ENCODE data around the gene RRP1. TPM values are rescaled to one million over a fixed set of nuclear protein-coding genes. Genes with fewer than 3 reads are reported as not detected.

RRP1 gene
- polyA plus RNA-seq, 1 of the 3 experiments (the other 2 are of a cell fraction): 22.7 TPM

GRCh38 chr21:43771698-43772424, 17.5 kb upstream of the RRP1 start:
- H2AFZ ChIP-seq (ENCODE audit: low read depth): no peak overlapping the region
- 91% methylated on average over 13 of the region's 13 CpGs for WGBS (ENCODE audit: low lambda C conversion rate)
- no peak for TF ChIP-seq RFX5 (IDR thresholded peaks at IDR 0.05; ENCODE audit: low read length)
- TF ChIP-seq TAF1 (IDR thresholded peaks at IDR 0.05; ENCODE audit: borderline replicate concordance, low read depth, low read length): no peak
- no peak for TF ChIP-seq JUND (IDR thresholded peaks at IDR 0.05)
- no peak for TF ChIP-seq FOXJ3 (CRISPR knock-in tag; IDR thresholded peaks at IDR 0.05)
- TF ChIP-seq MAX (IDR thresholded peaks at IDR 0.05; ENCODE audit: low read depth): no peak
- TF ChIP-seq RAD21 (IDR thresholded peaks at IDR 0.05; ENCODE audit: low read length): no peak
- no peak for TF ChIP-seq CTCF (IDR thresholded peaks at IDR 0.05)
- no peak for TF ChIP-seq ZBTB33 (IDR thresholded peaks at IDR 0.05; ENCODE audit: borderline replicate concordance, low read depth)
- no peak for TF ChIP-seq TCF12 (IDR thresholded peaks at IDR 0.05)
- TF ChIP-seq RCOR1 (IDR thresholded peaks at IDR 0.05; ENCODE audit: low read length): no peak
- no peak for TF ChIP-seq GABPA (IDR thresholded peaks at IDR 0.05; ENCODE audit: low read depth)
- no peak for TF ChIP-seq MXI1 (IDR thresholded peaks at IDR 0.05; ENCODE audit: low read depth, low read length)
- TF ChIP-seq ELF1 (IDR thresholded peaks at IDR 0.05): no peak
- no peak for TF ChIP-seq FOSL2 (IDR thresholded peaks at IDR 0.05; ENCODE audit: borderline replicate concordance, low read depth)
- no peak for DNase-seq
- H3K4me3 ChIP-seq (ENCODE audit: low read depth in 2 of 2, low read length in 1 of 2): no peak overlapping the region
- POLR2A ChIA-PET: interaction anchor here (0.6 to 0.8 kb wide), 2 partner anchors 43 to 939 kb away, joined by 3 to 4 read pairs; no protein-coding TSS in a partner anchor
- H3K4me1 ChIP-seq (ENCODE audit: control insufficient read depth in 1 of 2, insufficient read depth in 2 of 2, low read depth in 1 of 2, low read length in 1 of 2): peaks cover 0 to 11% of the 10 kb centered on the region in 2 experiments; a peak in 2 of 4 replicates
- H3K27me3 ChIP-seq (ENCODE audit: insufficient read depth): no peaks in the 10 kb centered on the region
- no peak overlapping the region for H3K27ac ChIP-seq (ENCODE audit: low read depth in 2 of 2, low read length in 1 of 2)
- no peaks in the 10 kb centered on the region for H4K20me1 ChIP-seq (ENCODE audit: insufficient read depth)
- no peak overlapping the region for H3K4me2 ChIP-seq
- no peak overlapping the region for H3K9ac ChIP-seq
- H3K9me2 ChIP-seq: no peaks in the 10 kb centered on the region
- CTCF ChIA-PET: interaction anchor here (1.0 to 1.4 kb wide), 5 partner anchors 10 to 203 kb away, joined by 3 to 6 read pairs (median 3); partner anchors contain the start of gene RRP1
- H3K9me3 ChIP-seq: no peaks in the 10 kb centered on the region
- peaks cover 17% of the 10 kb centered on the region for H3F3A ChIP-seq (replicated peaks; ENCODE audit: insufficient read depth)
- peaks cover 10 to 13% of the 10 kb centered on the region in 2 experiments for H3K36me3 ChIP-seq (replicated peaks in 1 of 2; ENCODE audit: control insufficient read depth in 1 of 2, insufficient read depth in 2 of 2, low read length in 1 of 2)
- H3K79me2 ChIP-seq (ENCODE audit: insufficient read depth): peaks cover 17% of the 10 kb centered on the region; the same call in 1 of the 2 replicates
